Epithelial cell of esophagus (primary cell): Measurements from ENCODE around the gene CHST15.
"Not testable (repeated sequence)": the region's sequence is repeated elsewhere in the genome, so short reads cannot be mapped to it uniquely, and the experiment has no call there.

Source experiments
- DNase-seq: peaks from one replicate; pipeline ENCODE4 v3.0.0; 2010; ENCODE audit warnings: low read depth
- H3K4me3 ChIP-seq: 2 replicates; pipeline ENCODE4 v1.5.1; 2011; ENCODE audit warnings: mild to moderate bottlenecking, low read length, control low read depth
- CTCF ChIP-seq: IDR thresholded peaks from 2 replicates; pipeline ENCODE4 v1.5.1; 2011; ENCODE audit warnings: low read depth, mild to moderate bottlenecking, low read length, control low read depth, inconsistent platforms; ENCODE audit not compliant: insufficient read depth; ENCODE audit errors: missing control alignments

The CHST15 gene

GRCh38 chr10:124099604-124100003 is 6.2 kb upstream of the CHST15 start:
- no peak for TF ChIP-seq CTCF
- DNase-seq = no peak
- H3K4me3 ChIP-seq = no peak overlapping the region

GRCh38 chr10:124098575-124098974 is 5.2 kb upstream of the CHST15 start:
- no peak overlapping the region for H3K4me3 ChIP-seq
- TF ChIP-seq CTCF = no peak
- no peak for DNase-seq

- H3K4me3 ChIP-seq = no peak overlapping the region
- TF ChIP-seq CTCF = no peak
- peak; percentile 72 for DNase-seq
Measured at GRCh38 chr10:124097883-124098282, 4.5 kb upstream of the CHST15 start.

GRCh38 chr10:124096494-124096893 is 3.1 kb upstream of the CHST15 start:
- H3K4me3 ChIP-seq = no peak overlapping the region
- no peak for DNase-seq
- no peak for TF ChIP-seq CTCF

- not testable (repeated sequence) for H3K4me3 ChIP-seq, DNase-seq
Measured at GRCh38 chr10:124095801-124096200, 2.4 kb upstream of the CHST15 start.

GRCh38 chr10:124095096-124095495 is 1.7 kb upstream of the CHST15 start:
- DNase-seq = no peak
- H3K4me3 ChIP-seq = no peak overlapping the region
- no peak for TF ChIP-seq CTCF

- TF ChIP-seq CTCF = no peak
- no peak overlapping the region for H3K4me3 ChIP-seq
- no peak for DNase-seq
Measured at GRCh38 chr10:124094419-124094785, 1.0 kb upstream of the CHST15 start.

GRCh38 chr10:124093774-124094418 is 498 bp upstream of the CHST15 start:
- peak; percentile 36 for DNase-seq
- H3K4me3 ChIP-seq = peak overlapping the region; percentile 66
